H9 (cell line): Measurements from ENCODE around the gene PTER. TPM values are rescaled to one million over a fixed set of nuclear protein-coding genes. Genes with fewer than 3 reads are reported as not detected.

Source experiments
- DNase-seq: peaks from one replicate; pipeline ENCODE4 v3.0.0-alpha.2; 2017
- H2AFZ ChIP-seq: one replicate; pipeline ENCODE4 v1.6.1; 2013; ENCODE audit warnings: mild to moderate bottlenecking, low read length, control low read depth, moderate library complexity
- H2AK5ac ChIP-seq: 2 replicates; pipeline ENCODE4 v1.6.1; 2013; ENCODE audit warnings: low read length, control low read depth, mixed read lengths; ENCODE audit not compliant: insufficient read length
- H2BK120ac ChIP-seq: one replicate; pipeline ENCODE4 v1.6.1; 2013; ENCODE audit warnings: low read depth, mild to moderate bottlenecking, low read length, control low read depth, inconsistent platforms; ENCODE audit not compliant: poor library complexity, severe bottlenecking
- H2BK12ac ChIP-seq: 2 replicates; pipeline ENCODE4 v1.6.1; 2013; ENCODE audit warnings: low read length, control low read depth, mixed read lengths, low read depth; ENCODE audit not compliant: insufficient read length
- H2BK15ac ChIP-seq: 2 replicates; pipeline ENCODE4 v1.6.1; 2013; ENCODE audit warnings: low read depth, low read length, control low read depth
- H2BK20ac ChIP-seq: one replicate; pipeline ENCODE4 v1.6.1; 2013; ENCODE audit warnings: low read depth, mild to moderate bottlenecking, low read length, control low read depth, inconsistent platforms; ENCODE audit not compliant: poor library complexity, severe bottlenecking
- H2BK5ac ChIP-seq: 2 replicates; pipeline ENCODE4 v1.6.1; 2013; ENCODE audit warnings: low read length, control low read depth, mixed read lengths; ENCODE audit not compliant: insufficient read length
- H3K14ac ChIP-seq: 2 replicates; pipeline ENCODE4 v1.6.1; 2013; ENCODE audit warnings: low read length, control low read depth; ENCODE audit not compliant: insufficient read depth
- H3K18ac ChIP-seq: 2 replicates; pipeline ENCODE4 v1.6.1; 2013; ENCODE audit warnings: low read depth, mild to moderate bottlenecking, mixed read lengths, low read length, control low read depth; ENCODE audit not compliant: insufficient read length
- H3K23ac ChIP-seq: 2 replicates; pipeline ENCODE4 v1.6.1; 2013; ENCODE audit warnings: low read length, control low read depth, mixed read lengths, low read depth; ENCODE audit not compliant: insufficient read length
- H3K23me2 ChIP-seq: 2 replicates; pipeline ENCODE4 v1.6.1; 2013; ENCODE audit warnings: low read depth, mild to moderate bottlenecking, mixed read lengths, low read length, control low read depth; ENCODE audit not compliant: insufficient read length, poor library complexity, severe bottlenecking
- H3K27ac ChIP-seq: 2 replicates; pipeline ENCODE4 v1.5.1; 2013; ENCODE audit warnings: low read length, control low read depth, mixed read lengths, low read depth; ENCODE audit not compliant: insufficient read length
- H3K27me3 ChIP-seq: 2 replicates; pipeline ENCODE4 v1.6.1; 2013; ENCODE audit warnings: low read length, control low read depth, inconsistent platforms; ENCODE audit not compliant: insufficient read depth
- H3K4ac ChIP-seq: 2 replicates; pipeline ENCODE4 v1.6.1; 2013; ENCODE audit warnings: low read depth, mild to moderate bottlenecking, control low read depth, inconsistent platforms, low read length, moderate library complexity
- H3K4me1 ChIP-seq: 2 replicates; pipeline ENCODE4 v1.6.1; 2013; ENCODE audit warnings: low read length, control low read depth, inconsistent platforms; ENCODE audit not compliant: insufficient read depth
- H3K4me2 ChIP-seq: 2 replicates; pipeline ENCODE4 v1.6.1; 2013; ENCODE audit warnings: low read length, control low read depth, mixed read lengths; ENCODE audit not compliant: insufficient read length, insufficient read depth
- H3K56ac ChIP-seq: 2 replicates; pipeline ENCODE4 v1.6.1; 2013; ENCODE audit warnings: low read depth, mild to moderate bottlenecking, mixed read lengths, low read length, control low read depth; ENCODE audit not compliant: insufficient read length
- H3K79me1 ChIP-seq: 2 replicates; pipeline ENCODE4 v1.6.1; 2013; ENCODE audit warnings: low read depth, mild to moderate bottlenecking, moderate library complexity, low read length, control low read depth, inconsistent platforms; ENCODE audit not compliant: insufficient read depth, poor library complexity, severe bottlenecking
- H3K79me2 ChIP-seq: 2 replicates; pipeline ENCODE4 v1.6.1; 2013; ENCODE audit warnings: low read length, control low read depth, inconsistent platforms; ENCODE audit not compliant: insufficient read depth
- H3K9ac ChIP-seq: 2 replicates; pipeline ENCODE4 v1.6.1; 2013; ENCODE audit warnings: low read length, control low read depth, mixed read lengths; ENCODE audit not compliant: insufficient read length; ENCODE audit errors: extremely low read depth
- H3K9me3 ChIP-seq: one replicate; pipeline ENCODE4 v1.6.1; 2013; ENCODE audit warnings: low read depth, low read length, inconsistent platforms; ENCODE audit not compliant: control insufficient read depth
- H3T11ph ChIP-seq: one replicate; pipeline ENCODE4 v1.6.1; 2013; ENCODE audit warnings: mild to moderate bottlenecking, low read length, control low read depth, inconsistent platforms
- H4K20me1 ChIP-seq: one replicate; pipeline ENCODE4 v1.6.1; 2013; ENCODE audit not compliant: control insufficient read depth, insufficient read length, insufficient read depth
- H4K5ac ChIP-seq: 2 replicates; pipeline ENCODE4 v1.6.1; 2013; ENCODE audit warnings: low read depth, mild to moderate bottlenecking, mixed read lengths, low read length, control low read depth; ENCODE audit not compliant: insufficient read length
- H4K8ac ChIP-seq: replicated peaks from 2 replicates; pipeline ENCODE4 v1.6.1; 2013; ENCODE audit warnings: low read length, control low read depth, mixed read lengths, low read depth; ENCODE audit not compliant: insufficient read length
- H4K91ac ChIP-seq: 2 replicates; pipeline ENCODE4 v1.6.1; 2013; ENCODE audit warnings: low read depth, mild to moderate bottlenecking, moderate library complexity, mixed read lengths, low read length, control low read depth; ENCODE audit not compliant: insufficient read length
- H3K27ac Mint-ChIP-seq, 3 experiments: 2 replicates in 2 of 3; 3 replicates in 1 of 3; pipeline ENCODE4 v1.8.0; 2020 to 2021; ENCODE audit warnings: mixed read lengths in 3 of 3, mild to moderate bottlenecking in 1 of 3, moderate library complexity in 1 of 3
- H3K27me3 Mint-ChIP-seq: 2 replicates; pipeline ENCODE4 v1.8.0; 2021; ENCODE audit warnings: low read depth, mild to moderate bottlenecking, moderate library complexity, mixed read lengths
- H3K36me3 Mint-ChIP-seq, 3 experiments: 2 replicates in 2 of 3; 3 replicates in 1 of 3; pipeline ENCODE4 v1.8.0; 2020 to 2021; ENCODE audit warnings: low read depth in 3 of 3, mixed read lengths in 3 of 3; ENCODE audit not compliant: insufficient read depth in 1 of 3
- H3K4me1 Mint-ChIP-seq, 2 experiments: 2 replicates each; pipeline ENCODE4 v1.8.0; 2020; ENCODE audit warnings: mixed read lengths in 2 of 2
- H3K4me3 Mint-ChIP-seq, 2 experiments: 2 replicates in 1 of 2; 3 replicates in 1 of 2; pipeline ENCODE4 v1.8.0; 2020 to 2021; ENCODE audit warnings: mild to moderate bottlenecking in 2 of 2, mixed read lengths in 2 of 2, moderate library complexity in 1 of 2
- H3K9me3 Mint-ChIP-seq, 2 experiments: 2 replicates in 1 of 2; 3 replicates in 1 of 2; pipeline ENCODE4 v1.8.0; 2020; ENCODE audit warnings: mild to moderate bottlenecking in 2 of 2, mixed read lengths in 2 of 2, moderate library complexity in 1 of 2
- WGBS: extraction: QIAGEN DNeasy Blood & Tissue Kit; methylation state at CpG from one replicate; pipeline ENCODE4 v1.1.7; 2013; ENCODE audit warnings: missing lambda C conversion rate, low lambda C conversion rate, mixed read lengths; ENCODE audit not compliant: insufficient read length; ENCODE audit errors: extremely low coverage; 5-methylcytosine and 5-hydroxymethylcytosine counted together
- total RNA-seq: library from RNA; stranded (reverse); gene quantifications from 2 replicates; pipeline ENCODE4 v1.2.1, GENCODE V29; 2021
- TF ChIP-seq, protein P1 (sequence below): fragments of 200-600 bp; sonication (generic); conservative IDR thresholded peaks from 3 replicates; pipeline ENCODE4 v1.8.0; 2021; ENCODE audit warnings: antibody characterized with exemption, mild to moderate bottlenecking

PTER gene
- total RNA-seq, 1 experiment from 2014 or later = 10.1 TPM

DNA sequence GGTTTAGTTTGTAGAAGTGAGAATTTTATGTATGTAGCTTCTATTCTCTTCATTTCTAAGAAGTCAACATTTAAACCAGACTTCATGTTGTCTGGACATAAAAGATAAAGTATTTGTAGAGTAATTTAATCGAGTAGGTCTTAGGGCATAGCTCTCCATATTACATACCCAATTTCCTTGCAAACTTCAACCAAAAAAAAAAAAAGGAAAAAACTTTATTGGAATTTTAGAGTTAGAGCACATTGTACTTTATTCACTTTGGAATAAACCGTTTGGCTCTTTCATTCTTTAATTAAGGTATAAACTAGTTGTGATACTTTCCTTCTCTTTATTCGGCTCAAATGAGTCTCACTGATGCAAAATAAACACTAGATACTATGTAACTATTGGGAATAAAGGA lies 36.0 kb downstream of the PTER start:
- Histone ChIP-seq H3K27me3 (no peaks in the 10 kb centered on the region), H3K9me3 (no peaks in the 10 kb centered on the region), H2AFZ (no peak overlapping the region), H2BK120ac (no peak overlapping the region), H3K9ac (no peak overlapping the region), H3K14ac (no peak overlapping the region), H3K4ac (no peak overlapping the region), H3K79me2 (no peaks in the 10 kb centered on the region), H3K27ac (no peak overlapping the region), H3K56ac (no peak overlapping the region), H3K23ac (no peak overlapping the region), H4K5ac (no peak overlapping the region), H2BK5ac (no peak overlapping the region), H4K8ac (no peak overlapping the region), H3K4me2 (no peak overlapping the region), H2AK5ac (no peak overlapping the region), H3T11ph (no peak overlapping the region), H3K79me1 (no peaks in the 10 kb centered on the region), H2BK15ac (no peak overlapping the region), H3K18ac (no peak overlapping the region), H3K4me1 (no peaks in the 10 kb centered on the region), H3K23me2 (no peaks in the 10 kb centered on the region), H4K20me1 (no peaks in the 10 kb centered on the region), H2BK20ac (no peak overlapping the region), H4K91ac (no peak overlapping the region), H2BK12ac (no peak overlapping the region)
- no peaks in the 10 kb centered on the region for H3K9me3 Mint-ChIP-seq
- no peak overlapping the region for H3K4me3 Mint-ChIP-seq
- WGBS = no CpG with 5 or more reads among the region's 3 CpGs
- TF ChIP-seq, protein P1, sequence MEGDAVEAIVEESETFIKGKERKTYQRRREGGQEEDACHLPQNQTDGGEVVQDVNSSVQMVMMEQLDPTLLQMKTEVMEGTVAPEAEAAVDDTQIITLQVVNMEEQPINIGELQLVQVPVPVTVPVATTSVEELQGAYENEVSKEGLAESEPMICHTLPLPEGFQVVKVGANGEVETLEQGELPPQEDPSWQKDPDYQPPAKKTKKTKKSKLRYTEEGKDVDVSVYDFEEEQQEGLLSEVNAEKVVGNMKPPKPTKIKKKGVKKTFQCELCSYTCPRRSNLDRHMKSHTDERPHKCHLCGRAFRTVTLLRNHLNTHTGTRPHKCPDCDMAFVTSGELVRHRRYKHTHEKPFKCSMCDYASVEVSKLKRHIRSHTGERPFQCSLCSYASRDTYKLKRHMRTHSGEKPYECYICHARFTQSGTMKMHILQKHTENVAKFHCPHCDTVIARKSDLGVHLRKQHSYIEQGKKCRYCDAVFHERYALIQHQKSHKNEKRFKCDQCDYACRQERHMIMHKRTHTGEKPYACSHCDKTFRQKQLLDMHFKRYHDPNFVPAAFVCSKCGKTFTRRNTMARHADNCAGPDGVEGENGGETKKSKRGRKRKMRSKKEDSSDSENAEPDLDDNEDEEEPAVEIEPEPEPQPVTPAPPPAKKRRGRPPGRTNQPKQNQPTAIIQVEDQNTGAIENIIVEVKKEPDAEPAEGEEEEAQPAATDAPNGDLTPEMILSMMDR = no peak
- H3K27ac Mint-ChIP-seq = no peak overlapping the region
- DNase-seq = no peak
- no peaks in the 10 kb centered on the region for H3K36me3 Mint-ChIP-seq
- no peaks in the 10 kb centered on the region for H3K4me1 Mint-ChIP-seq
- H3K27me3 Mint-ChIP-seq = no peaks in the 10 kb centered on the region
